Fibroblast of lung (primary cell): ENCODE results near the gene ZAR1L. TPM values are rescaled to one million over a fixed set of nuclear protein-coding genes. Genes with fewer than 3 reads are reported as not detected.

Experiments used
- DNase-seq, 2 donors: peaks; one replicate each; pipeline versions ENCODE4 v3.0.0 to v3.0.0-alpha.2; 2010; ENCODE audit warnings: low read depth in 2 of 2
- H2AFZ ChIP-seq: 2 replicates; pipeline ENCODE4 v1.5.1; 2012; ENCODE audit warnings: low read length, control low read depth, inconsistent platforms
- H3K27ac ChIP-seq: 2 replicates; pipeline ENCODE4 v1.5.1; 2011; ENCODE audit warnings: low read length, control low read depth; ENCODE audit not compliant: insufficient read depth
- H3K27me3 ChIP-seq: 2 replicates; pipeline ENCODE4 v1.5.1; 2011; ENCODE audit warnings: mild to moderate bottlenecking, low read length; ENCODE audit not compliant: control insufficient read depth, insufficient read depth
- H3K36me3 ChIP-seq: 2 replicates; pipeline ENCODE4 v1.5.1; 2011; ENCODE audit warnings: low read length; ENCODE audit not compliant: control insufficient read depth, insufficient read depth
- H3K4me1 ChIP-seq: 2 replicates; pipeline ENCODE4 v1.5.1; 2011; ENCODE audit warnings: low read length; ENCODE audit not compliant: control insufficient read depth, insufficient read depth; ENCODE audit errors: extremely low read depth
- H3K4me2 ChIP-seq: 2 replicates; pipeline ENCODE4 v1.5.1; 2011; ENCODE audit warnings: low read length, control low read depth; ENCODE audit not compliant: insufficient read depth; ENCODE audit errors: extremely low read depth
- H3K4me3 ChIP-seq, 4 experiments: fragments of 200-600 bp in 1 of 4; sonication (generic) in 1 of 4; replicated peaks in 1 of 4; 2 replicates each; pipeline ENCODE4 v1.5.1; 2011 to 2016; ENCODE audit warnings: low read length in 4 of 4, low read depth in 3 of 4, mild to moderate bottlenecking in 3 of 4, control low read depth in 2 of 4, inconsistent platforms in 1 of 4, mixed read lengths in 1 of 4; ENCODE audit not compliant: insufficient read depth in 1 of 4; ENCODE audit errors: control extremely low read depth in 1 of 4
- H3K79me2 ChIP-seq: 2 replicates; pipeline ENCODE4 v1.5.1; 2012; ENCODE audit warnings: mild to moderate bottlenecking, low read length, inconsistent platforms; ENCODE audit not compliant: control insufficient read depth, insufficient read depth
- H3K9ac ChIP-seq: 2 replicates; pipeline ENCODE4 v1.5.1; 2011; ENCODE audit warnings: mild to moderate bottlenecking, low read length, control low read depth; ENCODE audit not compliant: insufficient read depth
- H3K9me3 ChIP-seq: 2 replicates; pipeline ENCODE4 v1.5.1; 2012; ENCODE audit warnings: low read depth, low read length; ENCODE audit not compliant: control insufficient read depth, insufficient read depth
- H4K20me1 ChIP-seq: 2 replicates; pipeline ENCODE4 v1.5.1; 2011; ENCODE audit warnings: low read length; ENCODE audit not compliant: control insufficient read depth, insufficient read depth; ENCODE audit errors: extremely low read depth
- EZH2 ChIP-seq: IDR thresholded peaks from 2 replicates; pipeline ENCODE4 v1.5.1; 2012; ENCODE audit warnings: low read length, control low read depth, mild to moderate bottlenecking; ENCODE audit errors: missing control alignments
- polyA plus RNA-seq, 2 donors: library from polyadenylated mRNA; depleted of rRNA in 1 of 2; stranded (reverse) in 1 of 2; unstranded in 1 of 2; fragments of >200 nt; gene quantifications; 2 replicates each; pipeline ENCODE4 v1.2.1, GENCODE V29; 2011 to 2012; ENCODE audit warnings: missing spikeins in 1 of 2
- total RNA-seq: library from RNA; depleted of rRNA; stranded (reverse); fragments of >200 nt; gene quantifications from 2 replicates; pipeline ENCODE4 v1.2.1, GENCODE V29; 2014
- TF ChIP-seq, protein P1 (sequence below), 2 donors: IDR thresholded peaks in 1 of 2; conservative IDR thresholded peaks in 1 of 2; 1 replicate in 1 of 2; 2 replicates in 1 of 2; pipeline ENCODE4 v1.5.1; 2011 to 2012; ENCODE audit warnings: low read length in 2 of 2, control low read depth in 1 of 2, inconsistent platforms in 1 of 2, low read depth in 1 of 2, mild to moderate bottlenecking in 1 of 2

Gene ZAR1L
- total and polyA plus RNA-seq, 2 donors (not counting 1 experiment from before 2014, with no cell fraction given), result not detected

DNA sequence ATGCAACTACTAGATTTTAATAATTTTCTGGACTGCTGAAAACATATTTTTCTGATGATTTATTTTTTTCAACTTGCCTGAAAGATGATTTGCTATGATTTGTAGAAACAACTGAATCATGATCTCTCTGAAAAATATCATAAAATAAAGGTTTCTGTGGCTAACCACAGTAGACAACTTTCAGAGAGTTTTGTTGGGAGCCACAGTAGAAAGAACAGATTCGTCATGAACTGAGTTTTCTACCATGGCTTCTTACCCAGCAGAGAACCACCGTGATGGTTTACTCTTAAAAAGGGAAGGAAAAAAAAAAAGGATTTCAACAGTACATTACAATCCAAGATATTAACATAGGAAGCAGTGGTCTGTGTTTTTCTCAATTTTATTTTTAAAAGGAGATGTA is 18.0 kb downstream of the ZAR1L start:
- Histone ChIP-seq H3K9ac (no peak overlapping the region), H3K4me2 (no peak overlapping the region), H3K27ac (no peak overlapping the region), H3K27me3 (peaks cover 5% of the 10 kb centered on the region), H3K4me3 (no peak overlapping the region), H3K36me3 (no peaks in the 10 kb centered on the region), H4K20me1 (no peaks in the 10 kb centered on the region), H3K9me3 (no peaks in the 10 kb centered on the region), H3K4me1 (no peaks in the 10 kb centered on the region), H3K79me2 (no peaks in the 10 kb centered on the region), H2AFZ (no peak overlapping the region)
- TF ChIP-seq, protein P1, sequence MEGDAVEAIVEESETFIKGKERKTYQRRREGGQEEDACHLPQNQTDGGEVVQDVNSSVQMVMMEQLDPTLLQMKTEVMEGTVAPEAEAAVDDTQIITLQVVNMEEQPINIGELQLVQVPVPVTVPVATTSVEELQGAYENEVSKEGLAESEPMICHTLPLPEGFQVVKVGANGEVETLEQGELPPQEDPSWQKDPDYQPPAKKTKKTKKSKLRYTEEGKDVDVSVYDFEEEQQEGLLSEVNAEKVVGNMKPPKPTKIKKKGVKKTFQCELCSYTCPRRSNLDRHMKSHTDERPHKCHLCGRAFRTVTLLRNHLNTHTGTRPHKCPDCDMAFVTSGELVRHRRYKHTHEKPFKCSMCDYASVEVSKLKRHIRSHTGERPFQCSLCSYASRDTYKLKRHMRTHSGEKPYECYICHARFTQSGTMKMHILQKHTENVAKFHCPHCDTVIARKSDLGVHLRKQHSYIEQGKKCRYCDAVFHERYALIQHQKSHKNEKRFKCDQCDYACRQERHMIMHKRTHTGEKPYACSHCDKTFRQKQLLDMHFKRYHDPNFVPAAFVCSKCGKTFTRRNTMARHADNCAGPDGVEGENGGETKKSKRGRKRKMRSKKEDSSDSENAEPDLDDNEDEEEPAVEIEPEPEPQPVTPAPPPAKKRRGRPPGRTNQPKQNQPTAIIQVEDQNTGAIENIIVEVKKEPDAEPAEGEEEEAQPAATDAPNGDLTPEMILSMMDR (conservative IDR thresholded peaks at IDR 0.05 in 1 of 2, IDR thresholded peaks at IDR 0.05 in 1 of 2; ENCODE audit: low read depth in 1 of 2, low read length in 2 of 2), result no peak
- no peak for TF ChIP-seq EZH2
- DNase-seq, result no peak

DNA sequence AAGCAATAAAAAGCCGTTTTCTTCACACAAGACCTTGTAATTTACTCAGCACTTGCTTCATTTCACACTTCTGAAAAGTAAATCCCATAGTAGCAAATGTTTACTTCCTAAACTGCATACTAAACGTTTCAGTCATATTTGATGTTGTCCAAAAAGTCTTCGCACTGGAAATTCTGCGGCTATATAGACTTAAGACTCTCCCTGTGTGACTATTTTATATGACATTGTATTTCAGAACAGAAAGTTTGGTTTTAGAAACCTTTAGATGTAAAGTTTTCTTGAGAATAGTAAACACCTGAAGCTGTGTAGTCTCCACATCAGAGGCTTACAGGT is 29.6 kb downstream of the ZAR1L start:
- Histone ChIP-seq H4K20me1 (no peaks in the 10 kb centered on the region), H3K27me3 (no peaks in the 10 kb centered on the region), H3K36me3 (no peaks in the 10 kb centered on the region), H3K27ac (no peak overlapping the region), H3K9ac (no peak overlapping the region), H3K4me2 (peak overlapping the region; percentile 46), H2AFZ (no peak overlapping the region), H3K79me2 (no peaks in the 10 kb centered on the region), H3K4me1 (peaks cover 2% of the 10 kb centered on the region), H3K4me3 (no peak overlapping the region), H3K9me3 (no peaks in the 10 kb centered on the region)
- peak in 1 of 2 donors; percentile 65 for DNase-seq
- TF ChIP-seq, protein P1 (conservative IDR thresholded peaks at IDR 0.05 in 1 of 2, IDR thresholded peaks at IDR 0.05 in 1 of 2; ENCODE audit: low read depth in 1 of 2, low read length in 2 of 2), result no peak
- TF ChIP-seq EZH2, result no peak

DNA sequence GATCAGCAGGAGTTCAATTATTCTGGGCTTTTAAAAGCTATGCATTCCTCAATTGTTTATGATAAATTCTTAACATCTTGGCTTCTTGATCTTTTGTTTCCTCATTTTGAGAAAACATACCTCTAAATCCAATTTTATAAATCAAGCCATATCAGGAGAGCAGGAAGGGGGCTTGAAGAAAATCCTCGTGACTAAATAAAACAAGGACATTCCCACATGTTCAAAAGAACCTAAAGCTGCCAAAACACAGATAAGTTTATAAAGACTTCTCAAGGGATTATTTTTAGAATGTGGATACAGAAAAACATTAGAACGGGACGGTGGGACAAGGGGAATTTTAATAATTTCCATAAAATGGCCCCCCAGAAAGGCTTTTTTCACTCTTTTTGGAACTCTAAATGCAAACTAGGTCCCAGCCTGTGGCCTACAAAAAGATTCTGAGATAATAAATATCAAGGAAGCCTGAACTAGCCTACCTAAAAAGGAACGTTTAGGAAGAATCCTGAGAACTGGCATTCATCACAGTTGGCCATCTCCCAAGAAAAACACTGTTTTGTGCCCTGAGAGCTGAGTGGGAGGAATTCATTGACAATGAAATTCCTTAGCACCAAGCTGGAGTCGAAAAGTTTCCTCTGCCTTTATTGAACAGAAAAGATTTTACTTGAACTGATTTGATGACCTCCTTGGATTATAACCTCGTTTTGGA is 30.1 kb downstream of the ZAR1L start:
- Histone ChIP-seq H2AFZ (no peak overlapping the region), H3K9ac (no peak overlapping the region), H3K27ac (no peak overlapping the region), H3K4me3 (no peak overlapping the region), H3K27me3 (no peaks in the 10 kb centered on the region), H4K20me1 (no peaks in the 10 kb centered on the region), H3K4me1 (peaks cover 2% of the 10 kb centered on the region), H3K79me2 (no peaks in the 10 kb centered on the region), H3K9me3 (no peaks in the 10 kb centered on the region), H3K4me2 (peak overlapping the region; percentile 46), H3K36me3 (no peaks in the 10 kb centered on the region)
- TF ChIP-seq, protein P1 (conservative IDR thresholded peaks at IDR 0.05 in 1 of 2, IDR thresholded peaks at IDR 0.05 in 1 of 2; ENCODE audit: low read depth in 1 of 2, low read length in 2 of 2), result no peak
- TF ChIP-seq EZH2, result no peak
- peak; percentile 65 to 91 for DNase-seq
